ENCODE data around the gene DNAAF8.
"Not testable (repeated sequence)": the region's sequence is repeated elsewhere in the genome, so short reads cannot be mapped to it uniquely, and the experiment has no call there.

Gene DNAAF8

DNA sequence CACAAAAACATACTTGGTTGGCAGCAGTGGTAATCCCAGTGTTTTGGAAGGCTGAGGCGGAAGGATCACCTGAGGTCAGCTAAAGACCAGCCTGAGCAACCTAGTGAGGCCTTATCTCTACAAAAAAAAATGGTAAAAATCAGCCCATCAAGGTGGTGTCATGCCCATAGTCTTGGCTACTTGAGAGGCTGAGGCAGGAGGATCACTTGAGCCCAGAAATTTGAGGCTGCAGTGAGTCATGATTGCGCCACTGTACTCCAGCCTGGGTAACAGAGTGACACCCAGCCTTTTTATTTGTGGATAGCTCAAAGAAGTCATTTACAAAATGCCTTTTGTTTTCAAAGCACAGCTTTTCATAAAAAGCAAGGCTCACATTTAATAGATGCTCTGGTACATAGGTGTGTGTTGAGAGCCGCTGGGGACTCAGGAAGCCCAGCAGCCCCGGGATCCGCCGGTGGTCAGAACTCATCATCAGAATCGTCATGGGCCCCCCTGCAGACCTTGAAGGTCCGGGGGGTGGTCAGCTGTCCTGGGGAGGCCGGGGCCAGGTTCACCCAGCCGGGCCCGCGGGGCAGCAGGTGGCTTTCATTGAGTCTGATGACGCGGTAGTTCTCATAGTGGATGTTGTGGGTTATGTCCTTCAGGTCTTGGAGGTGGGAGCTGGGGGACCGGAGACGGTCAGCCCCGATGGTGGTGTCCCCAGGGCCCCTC lies 43.2 kb downstream of the DNAAF8 start:
- no peak for DNase-seq (ENCODE audit: low read depth)
- TF ChIP-seq, protein P1, sequence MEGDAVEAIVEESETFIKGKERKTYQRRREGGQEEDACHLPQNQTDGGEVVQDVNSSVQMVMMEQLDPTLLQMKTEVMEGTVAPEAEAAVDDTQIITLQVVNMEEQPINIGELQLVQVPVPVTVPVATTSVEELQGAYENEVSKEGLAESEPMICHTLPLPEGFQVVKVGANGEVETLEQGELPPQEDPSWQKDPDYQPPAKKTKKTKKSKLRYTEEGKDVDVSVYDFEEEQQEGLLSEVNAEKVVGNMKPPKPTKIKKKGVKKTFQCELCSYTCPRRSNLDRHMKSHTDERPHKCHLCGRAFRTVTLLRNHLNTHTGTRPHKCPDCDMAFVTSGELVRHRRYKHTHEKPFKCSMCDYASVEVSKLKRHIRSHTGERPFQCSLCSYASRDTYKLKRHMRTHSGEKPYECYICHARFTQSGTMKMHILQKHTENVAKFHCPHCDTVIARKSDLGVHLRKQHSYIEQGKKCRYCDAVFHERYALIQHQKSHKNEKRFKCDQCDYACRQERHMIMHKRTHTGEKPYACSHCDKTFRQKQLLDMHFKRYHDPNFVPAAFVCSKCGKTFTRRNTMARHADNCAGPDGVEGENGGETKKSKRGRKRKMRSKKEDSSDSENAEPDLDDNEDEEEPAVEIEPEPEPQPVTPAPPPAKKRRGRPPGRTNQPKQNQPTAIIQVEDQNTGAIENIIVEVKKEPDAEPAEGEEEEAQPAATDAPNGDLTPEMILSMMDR (IDR thresholded peaks at IDR 0.05; ENCODE audit: control insufficient read depth, insufficient read depth, low read depth, low read length, missing control alignments): no peak
- H3K4me3 ChIP-seq (ENCODE audit: control insufficient read depth, low read depth, low read length): no peak overlapping the region

DNA sequence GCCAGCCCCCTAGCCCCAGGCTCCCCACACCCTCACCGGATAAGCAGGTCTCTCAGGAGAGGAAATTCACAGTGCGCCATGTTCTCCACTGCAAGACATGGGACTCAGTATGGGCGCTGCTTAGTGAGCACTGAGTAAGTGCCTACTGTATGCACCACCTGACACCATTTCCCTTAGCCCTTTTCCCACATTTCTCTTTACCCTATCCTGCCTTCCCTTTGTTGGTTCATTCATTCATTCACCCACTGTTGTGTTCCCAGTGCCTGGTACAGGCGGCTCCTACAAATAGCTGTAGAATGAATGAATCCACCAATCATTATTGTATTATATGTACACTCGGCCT lies 43.7 kb downstream of the DNAAF8 start:
- no peak overlapping the region for H3K4me3 ChIP-seq (ENCODE audit: control insufficient read depth, low read depth, low read length)
- TF ChIP-seq, protein P1 (IDR thresholded peaks at IDR 0.05; ENCODE audit: control insufficient read depth, insufficient read depth, low read depth, low read length, missing control alignments): no peak
- DNase-seq (ENCODE audit: low read depth): no peak

DNA sequence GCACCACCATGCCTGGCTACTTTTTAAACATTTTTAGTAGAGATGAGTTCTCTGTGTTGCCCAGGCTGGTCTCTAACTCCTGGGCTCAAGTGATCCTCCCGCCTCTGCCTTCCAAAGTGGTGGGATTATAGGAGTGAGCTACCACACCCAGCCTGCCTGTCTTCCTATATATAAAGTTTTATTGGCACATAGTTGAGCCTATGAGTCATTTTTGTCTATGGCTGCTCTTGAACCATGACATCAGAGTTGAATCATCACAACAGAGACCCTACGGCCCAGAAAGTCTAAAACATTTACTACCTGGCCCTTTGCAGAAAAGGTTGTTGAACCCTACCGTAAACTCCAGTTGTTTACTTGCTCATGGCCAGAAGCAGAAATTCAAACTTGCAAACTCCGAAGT lies 45.9 kb downstream of the DNAAF8 start:
- no peak for DNase-seq (ENCODE audit: low read depth)
- TF ChIP-seq, protein P1 (IDR thresholded peaks at IDR 0.05; ENCODE audit: control insufficient read depth, insufficient read depth, low read depth, low read length, missing control alignments): no peak

DNA sequence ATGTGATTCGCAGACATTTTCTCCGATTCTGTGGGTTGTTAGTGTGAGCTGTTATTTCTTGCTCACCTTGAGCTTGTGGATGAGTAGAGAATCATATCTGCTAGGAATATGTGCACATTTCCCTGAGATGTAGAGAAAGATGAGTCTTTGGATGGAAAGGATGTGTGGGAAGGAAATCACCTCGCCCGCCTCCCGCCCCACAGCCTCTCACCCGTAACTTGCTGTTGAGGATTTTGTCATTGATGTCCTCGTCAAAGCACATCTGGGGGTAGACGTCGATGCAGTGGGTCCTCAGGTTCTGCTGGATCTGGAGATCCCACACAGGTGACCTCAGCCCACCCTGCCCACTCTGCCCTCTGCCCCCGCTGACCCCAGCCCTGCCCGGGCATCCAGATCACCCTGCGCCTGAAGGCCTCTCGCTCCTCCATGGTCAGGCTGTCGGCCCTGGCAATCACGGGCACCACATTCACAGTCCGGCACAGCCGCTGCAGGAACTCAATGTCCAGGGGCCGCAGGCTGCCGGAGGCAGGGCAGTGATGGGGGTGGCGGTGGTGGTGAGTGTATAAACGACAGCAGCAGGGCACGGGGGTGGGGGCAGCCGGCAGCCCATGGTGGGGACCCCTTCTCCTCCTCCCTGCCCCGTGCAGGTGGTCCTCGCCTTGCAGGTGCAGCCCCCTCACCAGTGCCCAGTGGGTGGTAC lies 49.1 kb downstream of the DNAAF8 start:
- no peak for DNase-seq (ENCODE audit: low read depth)
- H3K4me3 ChIP-seq (ENCODE audit: control insufficient read depth, low read depth, low read length): no peak overlapping the region
- TF ChIP-seq, protein P1 (IDR thresholded peaks at IDR 0.05; ENCODE audit: control insufficient read depth, insufficient read depth, low read depth, low read length, missing control alignments): no peak

More for the DNA sequence above, 45.9 kb downstream of the DNAAF8 start:
- no peak overlapping the region for H3K4me3 ChIP-seq (ENCODE audit: control insufficient read depth, low read depth, low read length)

DNA sequence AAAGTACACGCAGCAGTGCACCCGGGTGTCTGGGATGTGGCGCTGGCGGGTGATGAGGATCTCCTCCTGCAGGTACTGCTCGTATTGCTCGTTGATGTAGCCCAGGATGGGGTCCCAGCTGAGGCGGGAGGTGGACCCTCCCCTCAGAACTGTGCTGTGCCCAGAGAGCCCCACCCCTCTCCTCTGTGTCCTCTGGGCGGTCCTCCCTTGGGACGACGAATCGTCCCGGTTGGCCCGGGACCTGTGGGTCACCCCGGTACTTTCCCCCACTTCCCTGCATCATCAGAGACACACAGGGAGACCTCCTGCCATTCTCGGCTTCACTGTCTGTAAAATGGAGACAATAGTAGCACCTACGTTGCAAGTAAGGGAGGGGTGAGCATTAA lies 49.6 kb downstream of the DNAAF8 start:
- TF ChIP-seq, protein P1 (IDR thresholded peaks at IDR 0.05; ENCODE audit: control insufficient read depth, insufficient read depth, low read depth, low read length, missing control alignments): no peak
- DNase-seq (ENCODE audit: low read depth): no peak
- H3K4me3 ChIP-seq (ENCODE audit: control insufficient read depth, low read depth, low read length): no peak overlapping the region

DNA sequence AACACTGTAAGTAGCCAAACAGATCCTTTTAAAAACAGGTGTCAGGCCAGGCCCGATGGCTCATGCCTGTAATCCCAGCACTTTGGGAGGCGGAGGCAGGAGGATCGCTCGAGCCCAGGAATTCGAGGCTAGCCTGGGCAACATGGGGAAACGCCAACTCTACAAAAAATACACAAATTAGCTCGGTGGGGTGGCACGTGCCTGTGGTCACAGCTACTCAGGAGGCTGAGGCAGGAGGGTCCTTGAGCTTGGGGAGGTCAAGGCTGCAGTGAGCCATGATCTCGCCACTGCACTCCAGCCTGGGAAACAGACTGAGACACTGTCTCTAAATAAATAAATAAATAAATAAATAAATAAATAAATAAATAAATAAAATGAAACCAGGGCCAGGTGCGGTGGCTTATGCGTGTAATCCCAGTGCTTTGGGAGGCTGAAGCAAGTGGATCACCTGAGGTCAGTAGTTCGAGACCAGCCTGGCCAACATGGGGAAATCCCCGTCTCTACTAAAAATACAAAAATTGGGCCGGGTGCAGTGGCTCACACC lies 50.2 kb downstream of the DNAAF8 start:
- H3K4me3 ChIP-seq (ENCODE audit: control insufficient read depth, low read depth, low read length); DNase-seq (ENCODE audit: low read depth): not testable (repeated sequence)

DNA sequence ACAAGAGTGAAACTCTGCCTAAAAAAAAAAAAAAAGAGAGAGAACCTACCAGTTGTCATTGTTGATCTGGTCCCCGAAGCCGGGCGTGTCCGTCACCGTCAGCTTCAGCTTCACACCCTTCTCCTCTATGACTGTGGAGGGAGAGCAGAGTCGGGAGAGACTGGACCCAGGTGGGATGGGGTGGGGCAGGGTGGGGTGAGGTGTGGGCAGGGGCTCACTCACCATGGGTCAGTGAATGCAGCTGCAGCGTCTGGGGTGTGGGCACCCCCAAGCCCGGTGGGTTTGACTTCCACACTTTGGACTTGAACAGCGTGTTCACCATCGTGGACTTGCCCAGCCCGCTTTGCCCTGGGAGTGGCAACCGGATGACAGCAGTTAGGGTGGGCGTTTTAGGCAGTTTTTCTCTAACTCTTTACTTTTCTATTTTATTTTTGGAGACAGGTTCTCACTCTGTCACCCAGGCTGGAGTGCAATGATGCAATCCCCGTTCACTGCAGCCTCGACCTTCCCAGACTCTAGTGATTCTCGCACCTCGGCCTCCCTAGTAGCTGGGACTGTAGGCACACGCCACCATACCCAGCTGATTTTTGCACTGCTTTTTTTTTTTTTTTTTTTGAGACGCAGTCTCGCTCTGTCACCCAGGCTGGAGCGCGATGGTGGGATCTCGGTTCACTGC lies 51.6 kb downstream of the DNAAF8 start:
- no peak overlapping the region for H3K4me3 ChIP-seq (ENCODE audit: control insufficient read depth, low read depth, low read length)
- DNase-seq (ENCODE audit: low read depth): no peak
- TF ChIP-seq, protein P1 (IDR thresholded peaks at IDR 0.05; ENCODE audit: control insufficient read depth, insufficient read depth, low read depth, low read length, missing control alignments): no peak
